Measurements from ENCODE around the gene RANGRF.

RANGRF gene

GRCh38 chr17:8273884-8274444 lies 14.5 kb upstream of the RANGRF start:
- FAIRE-seq (peak; percentile 4), DNase-seq (ENCODE audit: insufficient read length, low spot score) (no peak)

DNA sequence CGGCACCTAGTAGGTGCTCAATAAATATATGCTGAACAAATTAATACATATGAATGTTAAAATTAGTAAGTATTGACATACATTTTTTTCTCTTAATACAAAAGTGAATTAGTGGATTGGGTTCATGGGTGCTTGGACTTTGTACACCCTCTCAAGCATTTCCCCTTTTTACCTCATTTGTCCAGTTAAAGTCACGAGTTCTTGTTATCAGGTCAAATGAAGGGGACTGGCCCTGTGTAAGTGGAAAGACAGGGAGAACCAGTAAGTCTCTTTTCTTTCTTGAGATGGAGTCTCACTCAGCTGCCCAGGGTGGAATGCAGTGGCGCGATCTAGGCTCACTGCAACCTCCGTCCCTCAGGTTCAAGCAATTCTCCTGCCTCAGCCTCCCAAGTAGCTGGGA lies 13.7 kb upstream of the RANGRF start:
- DNase-seq (ENCODE audit: insufficient read length, low spot score) (no peak), FAIRE-seq (no peak)

GRCh38 chr17:8275421-8276290 lies 12.8 kb upstream of the RANGRF start:
- DNase-seq (ENCODE audit: insufficient read length, low spot score) (no peak), FAIRE-seq (no peak)

DNA sequence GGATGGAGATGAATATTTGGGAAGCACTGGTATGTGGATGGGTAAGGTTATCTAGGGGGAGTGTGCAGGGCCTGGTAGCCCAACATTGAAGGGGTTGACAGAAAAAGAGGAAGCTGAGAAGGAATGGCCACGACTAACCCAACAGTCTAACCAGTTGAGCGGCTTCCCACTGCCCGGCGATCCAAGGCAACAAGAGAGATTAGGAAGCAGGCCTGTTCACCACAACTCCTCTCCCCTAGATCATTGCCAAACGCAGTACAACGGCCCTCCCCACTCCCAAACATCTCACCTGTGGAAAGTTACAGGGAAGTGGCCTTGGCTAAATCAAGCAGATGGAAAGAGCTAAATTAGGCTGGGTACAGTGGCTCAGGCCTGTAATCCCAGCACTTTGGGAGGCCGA lies 11.2 kb upstream of the RANGRF start:
- DNase-seq (ENCODE audit: insufficient read length, low spot score) (no peak), FAIRE-seq (no peak)

- FAIRE-seq (no peak), DNase-seq (ENCODE audit: insufficient read length, low spot score) (no peak)
These were observed 6.1 kb upstream of the RANGRF start for GRCh38 chr17:8282345-8282744.

DNA sequence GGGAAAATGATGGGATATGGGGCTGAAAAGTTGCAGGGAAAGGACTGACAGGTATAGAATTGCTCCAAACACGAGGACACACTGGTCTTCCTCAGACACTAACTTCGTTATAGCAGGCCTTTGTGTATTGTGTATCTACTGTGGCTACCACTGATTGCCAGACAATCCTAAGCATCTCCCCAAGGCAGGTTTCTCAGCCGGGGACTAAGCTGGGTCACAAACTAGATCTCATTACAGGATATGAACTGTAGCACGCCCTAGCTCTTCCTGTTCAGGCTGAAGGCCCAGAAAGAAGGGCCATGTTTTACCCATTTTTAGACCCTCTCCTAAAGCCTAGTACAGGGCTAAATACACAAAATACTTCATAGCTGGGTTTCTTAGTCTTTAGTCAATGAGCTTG lies 5.1 kb upstream of the RANGRF start:
- no peak for FAIRE-seq
- DNase-seq (ENCODE audit: insufficient read length, low spot score) = no peak

- DNase-seq (ENCODE audit: insufficient read length, low spot score) (no peak), FAIRE-seq (no peak)
These were observed 4.3 kb upstream of the RANGRF start for GRCh38 chr17:8284126-8284525.

- FAIRE-seq (no peak), DNase-seq (ENCODE audit: insufficient read length, low spot score) (no peak)
These were observed 2.9 kb upstream of the RANGRF start for GRCh38 chr17:8285270-8286181.

GRCh38 chr17:8287651-8288335 lies 677 bp upstream of the RANGRF start:
- DNase-seq (ENCODE audit: insufficient read length, low spot score) = no peak
- FAIRE-seq = no peak

DNA sequence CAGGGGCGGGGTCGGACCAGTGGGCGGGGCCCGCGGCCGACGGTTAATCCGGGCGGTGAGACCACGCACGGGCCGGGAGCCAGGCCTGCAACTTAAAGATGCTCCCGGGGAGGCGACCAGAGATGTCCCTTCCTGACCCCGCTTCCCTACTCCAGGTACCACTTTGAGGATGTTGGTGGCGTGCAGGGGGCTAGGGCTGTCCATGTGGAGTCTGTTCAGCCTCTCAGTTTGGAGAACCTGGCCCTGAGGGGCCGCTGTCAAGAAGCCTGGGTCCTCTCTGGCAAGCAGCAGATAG lies 580 bp downstream of the RANGRF start:
- DNase-seq (ENCODE audit: insufficient read length, low spot score) (no peak), FAIRE-seq (no peak)

- peak; percentile 48 for FAIRE-seq
- no peak for DNase-seq (ENCODE audit: insufficient read length, low spot score)
These were observed 1.6 kb downstream of the RANGRF start for GRCh38 chr17:8290043-8290442.

GRCh38 chr17:8292639-8293395 lies 4.3 kb downstream of the RANGRF start:
- no peak for DNase-seq (ENCODE audit: insufficient read length, low spot score)
- no peak for FAIRE-seq

- DNase-seq (ENCODE audit: insufficient read length, low spot score) = no peak
- peak; percentile 23 for FAIRE-seq
These were observed 5.9 kb downstream of the RANGRF start for GRCh38 chr17:8294361-8294760.

GRCh38 chr17:8294814-8295316 lies 6.4 kb downstream of the RANGRF start:
- DNase-seq (ENCODE audit: insufficient read length, low spot score) (no peak), FAIRE-seq (peak; percentile 42)

GRCh38 chr17:8300226-8300625 lies 11.8 kb downstream of the RANGRF start:
- no peak for DNase-seq (ENCODE audit: insufficient read length, low spot score)
- no peak for FAIRE-seq

GRCh38 chr17:8300627-8301242 lies 12.3 kb downstream of the RANGRF start:
- DNase-seq (ENCODE audit: insufficient read length, low spot score) (peak; percentile 90), FAIRE-seq (peak; percentile 80)

- no peak for DNase-seq (ENCODE audit: insufficient read length, low spot score)
- no peak for FAIRE-seq
These were observed 22.2 kb downstream of the RANGRF start for GRCh38 chr17:8310601-8311123.

DNA sequence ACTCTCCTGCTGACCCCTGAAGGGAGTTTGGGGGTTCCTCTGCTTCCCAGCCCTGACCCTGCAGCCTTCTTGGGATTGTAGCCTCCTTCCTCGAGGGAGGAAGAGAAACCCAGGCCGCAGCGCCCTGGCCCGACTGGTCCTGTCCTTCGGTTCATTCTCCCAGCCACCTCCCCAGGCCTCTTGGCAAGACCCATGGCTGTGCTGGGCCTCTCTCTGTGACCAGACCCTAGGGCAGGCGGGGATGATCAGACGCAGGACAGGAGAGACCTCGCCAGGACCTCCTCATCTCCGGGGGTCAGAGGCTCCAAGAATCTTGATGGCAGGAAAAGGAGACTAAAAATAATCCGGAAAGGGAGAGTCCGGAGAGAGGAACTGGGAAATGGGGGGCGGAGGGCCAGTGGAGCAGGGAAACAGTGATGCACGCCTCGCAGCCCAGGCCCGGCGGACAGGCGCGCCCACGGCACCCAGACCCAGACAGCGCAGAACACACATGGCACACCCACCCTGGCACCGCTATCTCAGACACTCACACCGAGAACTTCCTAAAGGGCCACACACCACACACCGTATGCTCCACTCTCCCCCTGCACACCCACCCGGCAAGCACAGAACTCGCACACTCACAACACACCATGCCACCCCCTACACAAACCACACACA lies 22.8 kb downstream of the RANGRF start:
- FAIRE-seq = no peak
- no peak for DNase-seq (ENCODE audit: insufficient read length, low spot score)

- DNase-seq (ENCODE audit: insufficient read length, low spot score) (no peak), FAIRE-seq (no peak)
These were observed 23.8 kb downstream of the RANGRF start for GRCh38 chr17:8312251-8312650.

Measured in HTR-8/SVneo (cell line).